Aorta (tissue), 5 donors: ENCODE results near the gene ZFAND2A. TPM values are rescaled to one million over a fixed set of nuclear protein-coding genes. Genes with fewer than 3 reads are reported as not detected.
"Not testable (repeated sequence)": the region's sequence is repeated elsewhere in the genome, so short reads cannot be mapped to it uniquely, and the experiment has no call there.

ENCODE experiments used
- ATAC-seq: fragments of 200-7000 bp; cut with Tn5 transposase; one replicate; pipeline ENCODE4 v1.9.1; 2022; ENCODE audit warnings: moderate library complexity; ENCODE audit not compliant: low FRiP score
- DNase-seq, 2 donors: peaks; one replicate each; pipeline ENCODE4 v3.0.0-alpha.2; 2020
- H3K27ac ChIP-seq, 2 donors: one replicate each; pipeline ENCODE4 v1.5.1; 2013; ENCODE audit warnings: low read length in 2 of 2, mild to moderate bottlenecking in 2 of 2, moderate library complexity in 2 of 2, control low read depth in 1 of 2, inconsistent platforms in 1 of 2, low read depth in 1 of 2
- H3K27me3 ChIP-seq, 2 donors: one replicate each; pipeline ENCODE4 v1.6.1; 2013; ENCODE audit warnings: control low read depth in 1 of 2, low read length in 1 of 2, mild to moderate bottlenecking in 1 of 2, moderate library complexity in 1 of 2; ENCODE audit not compliant: insufficient read depth in 2 of 2, control insufficient read depth in 1 of 2
- H3K36me3 ChIP-seq, 2 donors: one replicate each; pipeline ENCODE4 v1.6.1; 2013; ENCODE audit warnings: control low read depth in 1 of 2, low read length in 1 of 2, mild to moderate bottlenecking in 1 of 2; ENCODE audit not compliant: insufficient read depth in 2 of 2, control insufficient read depth in 1 of 2
- H3K4me1 ChIP-seq, 2 donors: one replicate each; pipeline ENCODE4 v1.6.1; 2013; ENCODE audit warnings: low read length in 2 of 2, control low read depth in 1 of 2, mild to moderate bottlenecking in 1 of 2, moderate library complexity in 1 of 2; ENCODE audit not compliant: insufficient read depth in 2 of 2, control insufficient read depth in 1 of 2
- H3K4me3 ChIP-seq, 2 donors: one replicate each; pipeline ENCODE4 v1.5.1; 2013; ENCODE audit warnings: low read length in 2 of 2, control low read depth in 1 of 2, mild to moderate bottlenecking in 1 of 2
- H3K9me3 ChIP-seq: one replicate; pipeline ENCODE4 v1.6.1; 2013; ENCODE audit warnings: mild to moderate bottlenecking, low read length; ENCODE audit not compliant: control insufficient read depth
- WGBS, 2 donors: extraction: QIAGEN DNeasy Blood & Tissue Kit; methylation state at CpG; one replicate each; pipeline ENCODE4 v1.1.7; 2013; 5-methylcytosine and 5-hydroxymethylcytosine counted together
- intact Hi-C, 2 donors: fragments of 100-400 bp; cut with DNase I; formaldehyde crosslinking; loops; one replicate each; pipeline versions ENCODE4 v1.14.2 to v1.15.0; 2022
- polyA plus RNA-seq, 2 donors: library from polyadenylated mRNA; stranded (reverse); fragments of 200-250 nt; gene quantifications; one replicate each; pipeline ENCODE4 v1.2.3, GENCODE V29; 2013
- total RNA-seq, 2 donors: library from RNA; stranded (reverse); fragmentation: NEBNext Ultra II Directional; extraction: Animal tissue kit (Norgen Biotek cat#: 25700); gene quantifications; one replicate each; pipeline ENCODE4 v1.2.1, GENCODE V29; 2021
- donor health status: healthy with polysubstance abuse.
- donor health status: Bipolar disorder and iron deficiency.
- donor health status: DM: no; HTN: no; CAD: no.
- donor health status: DM: no; HTN: no; CAD: no.
- donor health status: DM: yes; HTN: yes; CAD: no.

Gene ZFAND2A
- total and polyA plus RNA-seq, 4 donors = 18.8 to 64.6 (median 39.7) TPM

DNA sequence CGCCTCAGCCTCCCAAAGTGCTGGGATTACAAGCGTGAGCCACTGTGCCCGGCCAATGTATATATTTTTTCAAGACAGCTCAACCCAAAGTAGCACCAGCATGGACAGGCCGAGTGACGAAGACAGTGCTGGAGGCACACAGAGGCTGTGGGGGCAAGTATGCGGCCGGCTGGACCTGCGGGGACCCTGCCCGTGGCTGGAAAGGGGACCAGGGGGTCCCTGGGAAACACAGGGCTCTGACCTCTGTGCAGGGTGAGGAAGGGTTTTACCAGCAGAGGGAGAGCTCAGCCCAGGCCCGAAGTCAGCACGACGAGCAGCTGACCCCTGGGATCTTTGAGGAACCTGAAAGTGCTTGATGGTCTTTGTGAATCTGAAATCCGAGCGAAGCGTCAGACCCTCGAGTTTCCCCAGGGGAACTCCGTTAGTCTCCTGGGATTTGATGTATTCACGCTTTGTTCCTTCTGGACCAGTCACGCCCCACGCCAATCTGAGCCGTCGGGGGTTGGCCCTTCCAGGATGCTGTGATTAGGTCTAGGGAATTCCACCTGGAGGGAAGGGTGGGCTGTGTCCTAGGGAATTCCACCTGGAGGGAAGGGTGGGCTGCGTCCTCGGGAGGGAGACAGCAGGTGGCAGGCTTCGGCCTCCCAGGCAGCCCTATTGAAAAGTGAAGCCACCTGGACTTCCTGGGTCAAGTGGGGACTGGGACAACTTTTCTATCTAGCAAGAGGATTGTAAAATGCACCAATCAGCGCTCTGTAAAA is 10.9 kb upstream of the ZFAND2A start:
- intact Hi-C loops = no loop called here
- ATAC-seq = no peak
- 80 to 83% methylated on average over 26 of the region's 26 CpGs for WGBS, 2 donors

DNA sequence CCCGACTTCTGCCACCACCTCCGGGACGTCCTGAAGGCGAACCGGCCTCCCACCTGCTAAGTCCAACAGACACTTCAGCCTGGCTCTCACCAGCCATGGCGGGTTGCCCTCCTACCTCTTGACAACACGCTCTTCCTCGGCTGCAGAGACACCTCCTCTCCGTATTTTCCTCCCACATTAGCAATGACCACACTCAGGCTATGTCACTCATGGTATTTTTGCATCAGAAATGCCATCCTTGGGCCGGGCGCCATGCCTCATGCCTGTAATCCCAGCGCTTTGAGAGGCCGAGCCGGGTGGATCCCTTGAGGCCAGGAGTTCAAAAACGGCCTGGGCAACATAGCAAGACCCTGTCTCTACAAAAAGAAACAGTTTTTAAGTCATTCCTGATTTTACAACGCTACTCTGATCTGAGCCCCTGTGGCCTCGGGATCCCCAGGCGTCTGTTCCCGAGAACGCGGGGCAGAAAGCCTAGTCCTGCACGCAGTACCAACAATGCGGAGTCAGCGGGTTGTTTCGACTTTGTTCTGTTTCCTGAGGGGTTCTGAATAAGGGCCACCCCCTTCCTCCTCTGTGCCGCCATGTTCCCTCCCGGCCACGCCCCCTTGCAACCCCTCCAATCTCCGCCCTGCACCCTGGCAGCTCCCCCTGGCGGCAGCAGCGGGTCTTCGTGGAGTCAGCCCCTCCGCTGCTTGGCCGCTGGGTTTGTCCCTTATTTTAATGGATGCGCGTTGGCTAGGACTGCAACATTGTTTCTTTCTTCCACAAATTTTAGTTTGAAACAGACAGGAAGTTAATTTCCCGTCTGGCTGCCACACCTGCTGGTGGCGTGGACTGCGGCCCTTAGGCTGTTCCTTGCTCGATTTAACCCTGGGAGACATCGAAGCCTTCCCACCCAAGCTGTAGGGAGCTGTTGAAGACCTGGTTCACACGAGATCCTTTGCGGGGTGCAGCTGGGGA is 9.7 kb upstream of the ZFAND2A start:
- no peak overlapping the region for H3K4me3 ChIP-seq
- H3K4me1 ChIP-seq = no peaks in the 10 kb centered on the region
- ATAC-seq = peak; percentile 87
- 48 to 49% methylated on average over 43 of the region's 43 CpGs for WGBS, 2 donors
- intact Hi-C loops = no loop called here
- H3K27ac ChIP-seq = no peak overlapping the region
- no peaks in the 10 kb centered on the region for H3K27me3 ChIP-seq
- peak; percentile 91 to 93 for DNase-seq
- no peaks in the 10 kb centered on the region for H3K36me3 ChIP-seq
- no peaks in the 10 kb centered on the region for H3K9me3 ChIP-seq

More for the DNA sequence above, 10.9 kb upstream of the ZFAND2A start:
- Histone ChIP-seq H3K27me3 (no peaks in the 10 kb centered on the region), H3K4me1 (no peaks in the 10 kb centered on the region), H3K27ac (no peak overlapping the region), H3K9me3 (no peaks in the 10 kb centered on the region), H3K36me3 (no peaks in the 10 kb centered on the region), H3K4me3 (no peak overlapping the region)
- no peak for DNase-seq

DNA sequence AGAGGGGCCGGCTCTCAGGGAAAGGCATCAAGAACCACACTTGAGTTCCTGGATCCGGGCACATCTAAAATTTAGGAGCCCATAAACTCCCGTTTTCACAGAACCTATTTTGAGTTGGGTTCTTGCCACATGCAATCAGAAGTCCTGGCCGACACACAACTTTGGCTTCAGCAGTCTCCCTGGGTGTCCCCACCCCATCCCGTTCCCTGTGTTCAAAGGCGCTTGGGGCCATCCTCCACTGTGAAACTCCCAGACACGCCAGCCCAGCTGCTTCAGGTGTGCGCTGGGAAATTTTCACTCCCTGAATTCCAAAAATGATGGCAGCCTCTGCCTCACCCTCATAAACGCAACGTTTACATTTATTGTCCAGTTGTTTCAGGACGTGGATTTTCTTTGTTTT is 8.4 kb upstream of the ZFAND2A start:
- Histone ChIP-seq H3K9me3 (no peaks in the 10 kb centered on the region), H3K4me1 (no peaks in the 10 kb centered on the region), H3K27ac (no peak overlapping the region), H3K27me3 (no peaks in the 10 kb centered on the region), H3K36me3 (no peaks in the 10 kb centered on the region), H3K4me3 (no peak overlapping the region)
- no peak for DNase-seq
- ATAC-seq = no peak
- intact Hi-C loops = no loop called here
- 71% methylated on average over 11 of the region's 11 CpGs for WGBS, 2 donors

DNA sequence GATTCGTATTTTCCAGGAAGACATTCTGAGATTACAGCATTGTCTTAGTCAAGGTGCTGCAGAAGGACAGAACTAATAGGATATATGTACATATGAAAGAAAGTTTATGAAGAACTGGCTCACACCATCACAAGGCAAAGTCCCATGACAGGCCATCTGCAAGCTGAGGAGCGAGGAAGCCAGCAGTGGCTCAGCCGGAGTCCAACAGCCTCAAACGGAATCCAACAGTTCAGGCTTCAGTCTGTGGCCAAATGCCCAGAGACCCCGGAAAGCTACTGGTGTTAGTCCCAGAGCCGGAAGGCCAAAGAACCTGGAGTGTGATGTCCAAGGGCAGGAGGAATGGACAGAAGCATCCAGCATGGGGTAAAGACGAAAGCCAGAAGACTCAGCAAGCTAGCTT is 4.4 kb upstream of the ZFAND2A start:
- ATAC-seq = no peak
- no peak for DNase-seq
- WGBS, 2 donors = 82 to 89% methylated on average over 7 of the region's 7 CpGs
- Histone ChIP-seq H3K4me3 (no peak overlapping the region), H3K4me1 (no peaks in the 10 kb centered on the region), H3K27me3 (no peaks in the 10 kb centered on the region), H3K9me3 (no peaks in the 10 kb centered on the region), H3K27ac (no peak overlapping the region), H3K36me3 (no peaks in the 10 kb centered on the region)
- intact Hi-C loops = no loop called here

DNA sequence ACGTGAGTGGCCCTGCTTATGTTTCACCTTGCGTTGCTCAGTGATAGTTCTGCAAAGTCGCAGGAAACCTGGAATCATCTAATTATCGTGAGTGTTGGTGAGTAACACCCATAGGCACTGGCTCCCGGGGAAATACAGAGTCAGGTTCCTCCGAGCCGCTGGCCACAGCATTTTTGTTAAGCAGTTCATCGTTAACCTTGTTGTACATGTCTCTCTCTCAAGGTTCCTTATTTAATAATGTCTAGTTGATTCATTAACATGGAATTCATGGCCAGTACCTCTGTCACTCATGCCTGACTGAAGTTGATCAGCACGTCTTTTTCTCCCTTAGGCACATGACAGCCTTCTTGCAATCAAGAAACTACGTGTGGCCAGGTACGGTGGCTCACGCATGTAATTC is 3.1 kb upstream of the ZFAND2A start:
- Histone ChIP-seq H3K36me3 (no peaks in the 10 kb centered on the region), H3K4me1 (no peaks in the 10 kb centered on the region), H3K9me3 (no peaks in the 10 kb centered on the region), H3K4me3 (no peak overlapping the region), H3K27ac (no peak overlapping the region), H3K27me3 (no peaks in the 10 kb centered on the region)
- intact Hi-C loops = no loop called here
- no peak for ATAC-seq
- DNase-seq = no peak
- WGBS, 2 donors = 91 to 94% methylated on average over 12 of the region's 12 CpGs

DNA sequence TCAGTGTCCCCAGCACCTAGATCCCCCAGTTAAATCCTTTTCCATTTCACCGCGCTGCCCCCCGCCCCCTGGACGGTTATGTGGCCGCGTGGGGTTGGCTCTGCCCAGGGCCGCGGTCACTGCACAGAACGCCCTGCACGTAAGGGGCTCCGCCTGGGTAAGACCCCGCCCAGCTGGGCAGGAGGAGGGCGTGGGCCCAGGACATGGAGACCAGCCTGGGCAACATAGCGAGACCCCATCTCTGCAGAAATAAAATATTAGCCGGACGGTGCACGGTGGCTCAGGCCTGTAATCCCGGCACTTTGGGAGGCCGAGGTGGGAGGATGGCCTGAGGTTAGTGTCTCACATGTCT is 650 bp upstream of the ZFAND2A start:
- Histone ChIP-seq H3K36me3 (peaks cover 0 to 3% of the 10 kb centered on the region in 2 donors), H3K27me3 (no peaks in the 10 kb centered on the region), H3K4me3 (peak overlapping the region; percentile 62 to 74), H3K9me3 (no peaks in the 10 kb centered on the region), H3K4me1 (no peaks in the 10 kb centered on the region), H3K27ac (peak overlapping the region in 1 of 2 donors; percentile 83)
- WGBS, 2 donors = 26 to 27% methylated on average over 19 of the region's 19 CpGs
- peak; percentile 50 for ATAC-seq
- DNase-seq = no peak
- intact Hi-C loops = loop anchor here in 1 of 2 donors (1.0 kb wide), 1 partner anchor 22 kb away; a partner anchor contains a TSS

DNA sequence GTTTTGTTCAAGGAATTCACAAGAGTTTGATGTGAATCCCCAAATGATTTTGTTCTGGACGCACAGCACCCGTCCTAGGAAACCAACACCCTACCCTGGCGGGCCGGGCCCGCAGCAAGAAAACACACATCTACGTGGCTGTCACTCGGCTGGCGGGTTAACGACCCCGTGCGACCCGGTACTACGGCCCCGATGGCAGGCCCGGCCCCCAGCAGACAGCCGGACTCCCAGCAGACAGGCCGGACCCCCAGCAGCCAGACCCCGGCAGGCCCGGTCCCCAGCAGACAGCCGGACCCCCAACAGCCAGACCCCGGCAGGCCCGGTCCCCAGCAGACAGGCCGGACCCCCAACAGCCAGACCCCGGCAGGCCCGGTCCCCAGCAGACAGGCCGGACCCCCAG is 765 bp downstream of the ZFAND2A start:
- H3K36me3 ChIP-seq, H3K9me3 ChIP-seq, ATAC-seq, H3K27me3 ChIP-seq, intact Hi-C loops, H3K27ac ChIP-seq, H3K4me1 ChIP-seq, DNase-seq: not testable (repeated sequence)
- 6 to 8% methylated on average over 19 to 26 of the region's 26 CpGs for WGBS, 2 donors
- peak overlapping the region; percentile 55 to 73 for H3K4me3 ChIP-seq

DNA sequence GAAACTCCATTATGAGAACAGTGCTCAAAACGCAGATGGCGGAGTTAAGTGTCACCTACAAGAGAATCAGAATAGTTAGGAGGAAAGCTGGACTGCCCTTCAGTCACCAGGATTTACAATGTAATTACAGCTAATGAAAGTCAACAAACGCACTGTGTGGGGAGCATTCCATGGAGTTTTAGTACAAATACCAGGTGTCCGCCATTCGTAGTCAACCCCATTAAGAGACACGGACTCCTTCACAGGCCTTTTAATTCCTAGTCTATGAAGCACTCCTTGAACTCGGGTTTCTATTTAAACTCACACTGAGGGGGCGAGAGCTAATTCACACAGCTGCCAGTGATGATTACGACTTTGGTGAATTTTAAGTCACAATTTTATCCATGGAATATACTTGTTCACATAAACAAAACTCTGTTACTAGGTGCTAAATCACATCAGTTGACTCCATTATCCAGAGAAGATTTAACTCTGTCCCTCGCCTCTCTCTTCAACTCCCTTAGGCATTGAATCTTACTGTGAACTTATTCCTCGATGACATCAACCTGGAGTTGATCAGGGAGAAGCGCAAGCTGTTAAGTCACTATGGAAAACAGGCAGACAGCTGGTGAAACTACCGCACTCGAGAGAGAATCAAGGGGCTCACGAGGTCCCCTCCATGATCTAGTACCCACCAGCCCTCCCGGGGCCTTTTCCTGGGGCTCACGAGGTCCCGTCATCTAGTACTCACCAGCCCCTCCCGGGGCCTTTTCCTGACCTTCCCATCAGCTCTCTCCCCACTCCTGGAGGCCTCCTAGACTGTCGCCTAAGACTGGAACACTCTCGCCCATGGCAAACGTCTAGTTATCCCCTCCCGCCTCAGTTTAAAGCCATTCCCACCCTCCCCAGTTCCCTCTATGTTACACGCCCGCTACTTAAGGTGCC is 1.5 kb downstream of the ZFAND2A start:
- DNase-seq (no peak), ATAC-seq (no peak)
- intact Hi-C loops = no loop called here
- Histone ChIP-seq H3K36me3 (peaks cover 0 to 3% of the 10 kb centered on the region in 2 donors), H3K27me3 (no peaks in the 10 kb centered on the region), H3K4me3 (peak overlapping the region; percentile 55 to 73), H3K27ac (no peak overlapping the region), H3K9me3 (no peaks in the 10 kb centered on the region), H3K4me1 (no peaks in the 10 kb centered on the region)
- 58 to 60% methylated on average over 25 of the region's 25 CpGs for WGBS, 2 donors
